Gastroesophageal sphincter (tissue), 3 donors: ENCODE data around the gene ARHGAP28.
"Not testable (repeated sequence)": the region's sequence is repeated elsewhere in the genome, so short reads cannot be mapped to it uniquely, and the experiment has no call there.

Experiments used
- EP300 ChIP-seq: sonication (generic); formaldehyde crosslinking; IDR thresholded peaks from one replicate; pipeline ENCODE4 v1.6.1; 2017; ENCODE audit warnings: antibody characterized with exemption, mild to moderate bottlenecking
- POLR2A ChIP-seq, 2 donors: fragments of 450-650 bp; IDR thresholded peaks; one replicate each; pipeline ENCODE4 v1.6.1; 2017; ENCODE audit warnings: antibody characterized with exemption in 2 of 2, mild to moderate bottlenecking in 2 of 2, moderate library complexity in 1 of 2
- POLR2AphosphoS5 ChIP-seq: sonication (generic); formaldehyde crosslinking; IDR thresholded peaks from one replicate; pipeline ENCODE4 v1.6.1; 2017; ENCODE audit warnings: antibody characterized with exemption
- TF ChIP-seq, protein P1 (sequence below), 4 experiments: fragments of 200-600 bp in 2 of 4; fragments of 450-650 bp in 2 of 4; sonication (generic) in 1 of 4; IDR thresholded peaks; one replicate each; pipeline ENCODE4 v1.5.1; 2017 to 2019; ENCODE audit warnings: antibody characterized with exemption in 4 of 4, mild to moderate bottlenecking in 2 of 4, moderate library complexity in 2 of 4

DNA sequence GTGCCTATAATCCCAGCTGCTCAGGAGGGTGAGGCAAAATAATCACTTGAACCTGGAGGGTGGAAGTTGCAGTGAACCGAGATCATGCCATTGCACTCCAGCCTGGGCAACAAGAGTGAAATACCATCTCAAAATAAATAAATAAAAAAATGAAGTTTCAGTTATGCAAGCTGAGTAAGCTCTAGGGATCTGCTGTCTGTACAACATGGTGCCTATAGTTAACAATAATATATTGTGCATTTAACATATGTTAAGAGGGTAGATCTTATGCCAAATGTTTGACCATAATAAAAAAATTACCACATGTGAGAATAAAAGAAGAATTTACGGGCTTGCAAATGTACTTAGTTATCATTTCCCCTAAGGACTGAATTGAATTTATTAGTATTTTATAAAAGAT lies 208.9 kb downstream of the ARHGAP28 start:
- TF ChIP-seq, protein P1, sequence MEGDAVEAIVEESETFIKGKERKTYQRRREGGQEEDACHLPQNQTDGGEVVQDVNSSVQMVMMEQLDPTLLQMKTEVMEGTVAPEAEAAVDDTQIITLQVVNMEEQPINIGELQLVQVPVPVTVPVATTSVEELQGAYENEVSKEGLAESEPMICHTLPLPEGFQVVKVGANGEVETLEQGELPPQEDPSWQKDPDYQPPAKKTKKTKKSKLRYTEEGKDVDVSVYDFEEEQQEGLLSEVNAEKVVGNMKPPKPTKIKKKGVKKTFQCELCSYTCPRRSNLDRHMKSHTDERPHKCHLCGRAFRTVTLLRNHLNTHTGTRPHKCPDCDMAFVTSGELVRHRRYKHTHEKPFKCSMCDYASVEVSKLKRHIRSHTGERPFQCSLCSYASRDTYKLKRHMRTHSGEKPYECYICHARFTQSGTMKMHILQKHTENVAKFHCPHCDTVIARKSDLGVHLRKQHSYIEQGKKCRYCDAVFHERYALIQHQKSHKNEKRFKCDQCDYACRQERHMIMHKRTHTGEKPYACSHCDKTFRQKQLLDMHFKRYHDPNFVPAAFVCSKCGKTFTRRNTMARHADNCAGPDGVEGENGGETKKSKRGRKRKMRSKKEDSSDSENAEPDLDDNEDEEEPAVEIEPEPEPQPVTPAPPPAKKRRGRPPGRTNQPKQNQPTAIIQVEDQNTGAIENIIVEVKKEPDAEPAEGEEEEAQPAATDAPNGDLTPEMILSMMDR (IDR thresholded peaks at IDR 0.05), result not testable (repeated sequence)
- TF ChIP-seq EP300; POLR2A (IDR thresholded peaks at IDR 0.05); POLR2AphosphoS5: not testable (repeated sequence)
